C4-2B (cell line): ENCODE results near the gene SEPTIN10.

ENCODE experiments used
- H3K27ac ChIP-seq: fragments of 450-650 bp; 2 replicates; pipeline ENCODE4 v1.5.1; 2017
- CTCF ChIP-seq: fragments of 450-650 bp; conservative IDR thresholded peaks from 2 replicates; pipeline ENCODE4 v1.5.1; 2017; ENCODE audit warnings: mild to moderate bottlenecking
- ZFX ChIP-seq: fragments of 450-650 bp; IDR thresholded peaks from 2 replicates; pipeline ENCODE4 v1.6.1; 2017

Gene SEPTIN10

GRCh38 chr2:109607766-109608165 lies 6.0 kb downstream of the SEPTIN10 start:
- TF ChIP-seq ZFX (no peak), CTCF (no peak)
- H3K27ac ChIP-seq: no peak overlapping the region

GRCh38 chr2:109604597-109604996 lies 9.2 kb downstream of the SEPTIN10 start:
- TF ChIP-seq CTCF (no peak), ZFX (no peak)
- H3K27ac ChIP-seq: no peak overlapping the region

- no peak overlapping the region for H3K27ac ChIP-seq
- no peak for TF ChIP-seq CTCF
- no peak for TF ChIP-seq ZFX
Measured at GRCh38 chr2:109602617-109603188, 11.1 kb downstream of the SEPTIN10 start.

GRCh38 chr2:109601783-109602182 lies 12.0 kb downstream of the SEPTIN10 start:
- H3K27ac ChIP-seq: no peak overlapping the region
- TF ChIP-seq CTCF: no peak
- TF ChIP-seq ZFX: no peak

GRCh38 chr2:109597283-109597682 lies 16.5 kb downstream of the SEPTIN10 start:
- H3K27ac ChIP-seq: no peak overlapping the region
- TF ChIP-seq ZFX: no peak
- no peak for TF ChIP-seq CTCF

GRCh38 chr2:109595644-109596043 lies 18.1 kb downstream of the SEPTIN10 start:
- TF ChIP-seq CTCF (no peak), ZFX (no peak)
- H3K27ac ChIP-seq: no peak overlapping the region

- TF ChIP-seq CTCF (no peak), ZFX (no peak)
- no peak overlapping the region for H3K27ac ChIP-seq
Measured at GRCh38 chr2:109594246-109594885, 19.4 kb downstream of the SEPTIN10 start.
